AG09309 (cell line): Measurements from ENCODE around the gene ELANE.
"Not testable (repeated sequence)": the region's sequence is repeated elsewhere in the genome, so short reads cannot be mapped to it uniquely, and the experiment has no call there.

Experiments used
- DNase-seq: peaks from one replicate; pipeline ENCODE4 v3.0.0-alpha.2; 2010; ENCODE audit warnings: low read depth
- H3K4me3 ChIP-seq: 2 replicates; pipeline ENCODE4 v1.5.1; 2011; ENCODE audit warnings: mild to moderate bottlenecking, low read depth, low read length, moderate library complexity; ENCODE audit not compliant: control insufficient read depth
- TF ChIP-seq, protein P1 (sequence below): IDR thresholded peaks from 2 replicates; pipeline ENCODE4 v1.5.1; 2011; ENCODE audit warnings: mild to moderate bottlenecking, low read depth, low read length, inconsistent platforms; ENCODE audit not compliant: insufficient read depth, control insufficient read depth; ENCODE audit errors: missing control alignments

ELANE gene

DNA sequence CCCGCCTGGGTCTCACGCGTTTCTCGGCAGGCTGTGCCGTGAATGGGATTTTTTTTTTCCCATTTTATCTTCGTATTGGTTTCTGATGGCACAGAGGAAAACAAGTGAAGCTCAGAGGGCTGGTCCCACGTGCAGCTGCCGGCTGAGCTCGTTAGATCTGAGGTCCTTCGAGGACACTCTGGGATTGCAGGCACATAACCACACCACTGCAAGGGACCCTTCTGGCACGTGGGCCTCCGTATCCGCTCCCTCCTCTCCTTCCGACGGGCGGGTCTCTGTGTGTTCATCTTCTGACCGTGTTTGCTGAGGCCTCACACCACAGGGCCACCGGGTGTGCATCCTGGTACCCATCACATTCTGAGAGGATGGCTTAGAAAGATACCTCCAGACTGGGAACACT, 24.0 kb downstream of the ELANE start:
- DNase-seq = no peak
- TF ChIP-seq, protein P1, sequence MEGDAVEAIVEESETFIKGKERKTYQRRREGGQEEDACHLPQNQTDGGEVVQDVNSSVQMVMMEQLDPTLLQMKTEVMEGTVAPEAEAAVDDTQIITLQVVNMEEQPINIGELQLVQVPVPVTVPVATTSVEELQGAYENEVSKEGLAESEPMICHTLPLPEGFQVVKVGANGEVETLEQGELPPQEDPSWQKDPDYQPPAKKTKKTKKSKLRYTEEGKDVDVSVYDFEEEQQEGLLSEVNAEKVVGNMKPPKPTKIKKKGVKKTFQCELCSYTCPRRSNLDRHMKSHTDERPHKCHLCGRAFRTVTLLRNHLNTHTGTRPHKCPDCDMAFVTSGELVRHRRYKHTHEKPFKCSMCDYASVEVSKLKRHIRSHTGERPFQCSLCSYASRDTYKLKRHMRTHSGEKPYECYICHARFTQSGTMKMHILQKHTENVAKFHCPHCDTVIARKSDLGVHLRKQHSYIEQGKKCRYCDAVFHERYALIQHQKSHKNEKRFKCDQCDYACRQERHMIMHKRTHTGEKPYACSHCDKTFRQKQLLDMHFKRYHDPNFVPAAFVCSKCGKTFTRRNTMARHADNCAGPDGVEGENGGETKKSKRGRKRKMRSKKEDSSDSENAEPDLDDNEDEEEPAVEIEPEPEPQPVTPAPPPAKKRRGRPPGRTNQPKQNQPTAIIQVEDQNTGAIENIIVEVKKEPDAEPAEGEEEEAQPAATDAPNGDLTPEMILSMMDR = no peak
- H3K4me3 ChIP-seq = no peak overlapping the region

DNA sequence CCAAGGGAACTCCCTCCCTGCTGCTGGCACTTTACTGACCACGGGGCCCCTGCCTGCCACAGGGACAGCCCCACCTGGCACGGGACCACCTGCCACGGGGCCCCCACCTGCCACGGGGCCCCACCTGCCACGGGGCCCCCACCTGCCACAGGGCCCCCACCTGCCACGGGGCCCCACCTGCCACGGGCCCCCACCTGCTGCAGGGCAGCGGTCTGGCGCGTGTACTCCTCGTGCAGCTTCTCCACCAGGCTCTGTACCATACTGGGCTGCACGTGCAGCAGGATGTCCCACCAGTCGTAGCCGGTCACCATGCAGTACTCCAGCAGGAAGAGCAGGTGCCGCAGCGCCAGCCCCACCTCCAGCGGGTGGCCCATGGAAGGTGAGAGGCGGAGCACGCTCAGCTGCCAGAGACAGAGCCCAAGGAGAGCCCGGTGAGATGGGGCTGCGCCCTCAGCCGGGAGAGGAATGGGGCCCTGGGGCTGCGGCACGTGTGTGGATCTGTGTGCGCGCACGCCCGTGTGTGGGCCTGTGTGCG, 24.7 kb downstream of the ELANE start:
- no peak for DNase-seq
- no peak overlapping the region for H3K4me3 ChIP-seq
- TF ChIP-seq, protein P1 = no peak

DNA sequence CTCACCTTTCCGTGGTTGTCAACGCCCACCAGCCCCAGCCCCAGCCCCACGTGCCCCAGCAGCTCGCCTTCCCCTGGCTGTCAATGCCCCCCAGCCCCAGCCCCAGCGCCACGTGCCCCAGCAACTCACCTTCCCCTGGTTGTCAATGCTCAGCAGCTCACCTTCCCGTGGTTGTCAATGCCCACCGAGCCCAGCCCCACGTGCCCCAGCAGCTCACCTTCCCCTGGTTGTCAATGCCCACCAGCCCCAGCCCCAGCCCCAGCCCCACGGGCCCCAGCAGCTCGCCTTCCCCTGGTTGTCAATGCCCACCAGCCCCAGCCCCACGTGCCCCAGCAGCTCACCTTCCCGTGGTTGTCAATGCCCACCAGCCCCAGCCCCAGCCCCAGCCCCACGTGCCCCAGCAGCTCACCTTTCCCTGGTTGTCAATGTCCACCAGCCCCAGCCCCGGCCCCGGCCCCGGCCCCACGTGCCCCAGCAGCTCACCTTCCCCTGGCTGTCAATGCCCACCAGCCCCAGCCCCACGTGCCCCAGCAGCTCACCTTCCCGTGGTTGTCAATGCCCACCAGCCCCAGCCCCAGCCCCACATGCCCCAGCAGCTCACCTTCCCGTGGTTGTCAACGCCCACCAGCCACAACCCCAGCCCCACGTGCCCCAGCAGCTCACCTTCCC, 26.0 kb downstream of the ELANE start:
- DNase-seq, H3K4me3 ChIP-seq: not testable (repeated sequence)

DNA sequence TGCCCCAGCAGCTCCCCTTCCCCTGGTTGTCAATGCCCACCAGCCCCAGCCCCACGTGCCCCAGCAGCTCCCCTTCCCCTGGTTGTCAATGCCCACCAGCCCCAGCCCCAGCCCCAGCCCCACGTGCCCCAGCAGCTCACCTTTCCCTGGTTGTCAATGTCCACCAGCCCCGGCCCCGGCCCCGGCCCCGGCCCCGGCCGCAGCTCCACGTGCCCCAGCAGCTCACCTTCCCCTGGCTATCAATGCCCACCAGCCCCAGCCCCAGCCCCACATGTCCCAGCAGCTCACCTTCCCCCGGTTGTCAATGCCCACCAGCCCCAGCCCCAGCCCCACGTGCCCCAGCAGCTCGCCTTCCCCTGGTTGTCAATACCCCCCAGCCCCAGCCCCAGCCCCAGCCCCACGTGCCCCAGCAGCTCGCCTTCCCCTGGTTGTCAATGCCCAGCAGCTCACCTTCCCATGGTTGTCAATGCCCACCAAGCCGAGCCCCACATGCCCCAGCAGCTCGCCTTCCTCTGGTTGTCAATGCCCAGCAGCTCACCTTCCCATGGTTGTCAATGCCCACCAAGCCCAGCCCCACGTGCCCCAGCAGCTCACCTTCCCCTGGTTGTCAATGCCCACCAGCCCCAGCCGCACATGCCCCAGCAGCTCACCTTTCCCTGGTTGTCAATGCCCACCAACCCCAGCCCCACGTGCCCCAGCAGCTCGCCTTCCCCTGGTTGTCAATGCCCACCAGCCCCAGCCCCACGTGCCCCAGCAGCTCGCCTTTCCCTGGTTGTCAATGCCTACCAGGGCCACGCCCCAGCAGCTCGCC, 26.9 kb downstream of the ELANE start:
- not testable (repeated sequence) for H3K4me3 ChIP-seq, DNase-seq

DNA sequence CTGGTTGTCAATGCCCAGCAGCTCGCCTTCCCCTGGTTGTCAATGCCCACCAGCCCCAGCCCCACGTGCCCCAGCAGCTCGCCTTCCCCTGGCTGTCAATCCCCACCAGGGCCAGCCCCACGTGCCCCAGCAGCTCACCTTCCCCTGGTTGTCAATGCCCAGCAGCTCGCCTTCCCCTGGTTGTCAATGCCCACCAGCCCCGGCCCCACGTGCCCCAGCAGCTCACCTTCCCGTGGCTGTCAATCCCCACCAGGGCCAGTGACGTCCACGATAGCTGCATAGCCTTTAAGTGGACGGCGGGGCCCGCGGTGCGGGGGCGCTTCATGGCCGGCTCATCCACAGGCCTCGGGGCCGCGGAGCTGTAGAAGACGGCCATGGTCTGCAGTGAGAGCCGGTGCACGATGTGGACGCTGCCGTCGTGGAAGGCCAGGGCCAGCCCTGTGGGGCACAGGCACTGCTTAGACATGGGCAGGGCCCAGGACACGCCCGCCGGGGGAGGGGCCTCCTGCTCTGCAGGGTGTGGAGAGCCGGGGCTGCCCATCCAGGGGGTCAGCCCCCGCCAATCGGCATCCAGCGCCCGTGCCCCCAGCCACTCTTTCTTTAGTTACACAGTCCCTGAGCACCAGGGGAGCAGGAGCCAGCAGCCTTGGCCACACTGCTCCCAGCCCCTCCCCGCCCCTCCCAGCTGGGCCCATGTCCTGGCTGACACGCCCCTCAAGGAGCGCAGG, 27.8 kb downstream of the ELANE start:
- no peak overlapping the region for H3K4me3 ChIP-seq
- DNase-seq = no peak
- TF ChIP-seq, protein P1 = no peak

DNA sequence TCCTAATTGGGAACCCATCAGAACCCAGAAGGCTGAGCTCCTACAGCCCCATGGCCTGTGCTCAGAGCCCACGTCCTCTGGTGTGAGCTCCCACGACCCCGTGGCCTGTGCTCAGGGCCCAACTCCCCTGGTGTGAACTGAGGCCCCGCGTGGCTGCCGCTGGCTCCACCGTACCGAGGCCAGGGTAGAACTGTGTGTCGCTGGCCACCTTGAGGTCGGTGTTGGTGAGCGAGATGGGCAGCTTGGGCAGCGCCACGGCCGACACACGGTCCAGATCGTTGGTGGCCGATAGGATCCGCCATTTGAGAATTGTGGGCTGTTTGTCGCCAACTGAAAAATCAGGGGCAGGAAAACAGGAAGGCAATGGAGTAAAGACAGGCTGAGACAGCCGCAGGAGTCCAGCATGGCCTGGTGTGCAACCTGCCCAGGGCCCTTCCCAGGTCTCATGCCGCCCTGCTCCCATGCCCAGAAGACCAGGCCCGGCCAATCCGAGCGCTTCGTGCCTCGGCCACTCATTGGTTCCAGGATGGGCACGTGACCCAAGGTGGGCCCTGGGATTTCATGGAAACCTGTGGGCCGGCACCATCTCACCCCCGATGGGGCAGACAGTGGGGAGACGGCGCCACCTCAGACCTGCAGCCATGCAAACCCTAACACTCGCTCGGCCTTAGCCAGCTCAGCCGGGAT, 29.4 kb downstream of the ELANE start:
- no peak overlapping the region for H3K4me3 ChIP-seq
- TF ChIP-seq, protein P1 = no peak
- no peak for DNase-seq

DNA sequence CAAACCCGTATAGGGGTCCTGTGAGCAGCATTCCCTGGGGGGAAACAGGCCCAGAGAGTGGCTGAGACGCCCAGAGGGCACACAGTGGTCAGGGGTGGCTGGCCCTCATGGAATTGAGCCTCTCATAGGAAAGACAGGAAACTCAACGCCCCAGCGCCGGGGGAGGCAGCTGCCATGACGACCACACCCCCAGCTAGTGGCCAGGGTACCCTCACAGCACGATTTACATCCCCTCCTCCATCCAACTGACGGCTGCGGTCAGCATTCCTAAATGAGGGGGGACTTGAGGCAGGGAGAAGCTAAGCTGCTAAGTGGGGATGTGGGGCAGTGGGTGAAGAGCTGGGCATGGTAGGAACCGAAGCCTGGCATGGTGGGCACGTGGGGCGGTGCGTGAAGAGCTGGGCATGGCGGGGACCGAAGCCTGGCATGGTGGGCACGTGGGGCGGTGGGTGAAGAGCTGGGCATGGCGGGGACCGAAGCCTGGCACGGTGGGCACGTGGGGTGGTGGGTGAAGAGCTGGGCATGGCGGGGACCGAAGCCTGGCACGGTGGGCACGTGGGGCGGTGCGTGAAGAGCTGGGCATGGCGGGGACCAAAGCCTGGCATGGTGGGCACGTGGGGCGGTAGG, 30.9 kb downstream of the ELANE start:
- no peak for DNase-seq
- no peak overlapping the region for H3K4me3 ChIP-seq
- TF ChIP-seq, protein P1 = no peak
